Chondrocyte (in vitro differentiated cells): Measurements from ENCODE around the gene CLDN6. TPM values are rescaled to one million over a fixed set of nuclear protein-coding genes. Genes with fewer than 3 reads are reported as not detected.

ENCODE experiments used
- DNase-seq: peaks from one replicate; pipeline ENCODE4 v3.0.0; 2021; ENCODE audit warnings: mixed read lengths, low spot score
- H3K27ac Mint-ChIP-seq: one replicate; pipeline ENCODE4 v1.8.0; 2021; ENCODE audit warnings: mild to moderate bottlenecking, moderate library complexity, mixed read lengths; ENCODE audit not compliant: unreplicated experiment
- H3K27me3 Mint-ChIP-seq: 2 replicates; pipeline ENCODE4 v1.8.0; 2021; ENCODE audit warnings: low read depth, mixed read lengths
- H3K36me3 Mint-ChIP-seq: 2 replicates; pipeline ENCODE4 v1.8.0; 2021; ENCODE audit warnings: low read depth, mixed read lengths
- H3K4me1 Mint-ChIP-seq: 2 replicates; pipeline ENCODE4 v1.8.0; 2021; ENCODE audit warnings: low read depth, mild to moderate bottlenecking, mixed read lengths
- H3K4me3 Mint-ChIP-seq: one replicate; pipeline ENCODE4 v1.8.0; 2021; ENCODE audit warnings: mild to moderate bottlenecking, moderate library complexity, mixed read lengths; ENCODE audit not compliant: unreplicated experiment
- H3K9me3 Mint-ChIP-seq: 2 replicates; pipeline ENCODE4 v1.8.0; 2021; ENCODE audit warnings: low read depth, mixed read lengths
- total RNA-seq: library from RNA; stranded (reverse); gene quantifications from 3 replicates; pipeline ENCODE4 v1.2.1, GENCODE V29; 2021
- TF ChIP-seq, protein P1 (sequence below): fragments of 200-600 bp; sonication (generic); IDR thresholded peaks from 2 replicates; pipeline ENCODE4 v1.5.0; 2021; ENCODE audit warnings: antibody characterized with exemption, mild to moderate bottlenecking, moderate library complexity

CLDN6 gene
- total RNA-seq, 1 donor from 2014 or later: 0.27 TPM

DNA sequence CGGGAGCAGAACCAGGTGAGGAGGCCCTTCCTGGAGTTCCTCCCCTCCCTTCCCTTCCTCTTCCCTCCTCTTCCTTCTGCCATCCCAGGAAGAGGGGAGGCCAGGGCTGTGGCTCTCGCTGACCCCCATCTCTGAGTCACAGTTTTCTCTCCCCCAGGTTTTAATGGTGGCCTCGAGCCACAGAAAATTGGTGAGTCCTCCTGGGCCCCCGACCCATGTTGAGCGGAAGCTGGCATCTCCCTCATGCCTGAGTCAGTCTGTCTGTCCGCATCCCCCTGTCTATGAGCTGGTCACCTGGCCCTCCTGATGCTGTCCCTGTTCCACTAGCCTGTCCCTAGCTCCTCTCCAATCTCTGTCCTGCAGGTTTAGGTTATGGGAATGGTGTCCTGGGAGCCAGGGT lies 18.1 kb downstream of the CLDN6 start:
- no peak overlapping the region for H3K27ac Mint-ChIP-seq
- H3K9me3 Mint-ChIP-seq: no peaks in the 10 kb centered on the region
- H3K36me3 Mint-ChIP-seq: no peaks in the 10 kb centered on the region
- H3K27me3 Mint-ChIP-seq: peaks cover 2% of the 10 kb centered on the region
- TF ChIP-seq, protein P1, sequence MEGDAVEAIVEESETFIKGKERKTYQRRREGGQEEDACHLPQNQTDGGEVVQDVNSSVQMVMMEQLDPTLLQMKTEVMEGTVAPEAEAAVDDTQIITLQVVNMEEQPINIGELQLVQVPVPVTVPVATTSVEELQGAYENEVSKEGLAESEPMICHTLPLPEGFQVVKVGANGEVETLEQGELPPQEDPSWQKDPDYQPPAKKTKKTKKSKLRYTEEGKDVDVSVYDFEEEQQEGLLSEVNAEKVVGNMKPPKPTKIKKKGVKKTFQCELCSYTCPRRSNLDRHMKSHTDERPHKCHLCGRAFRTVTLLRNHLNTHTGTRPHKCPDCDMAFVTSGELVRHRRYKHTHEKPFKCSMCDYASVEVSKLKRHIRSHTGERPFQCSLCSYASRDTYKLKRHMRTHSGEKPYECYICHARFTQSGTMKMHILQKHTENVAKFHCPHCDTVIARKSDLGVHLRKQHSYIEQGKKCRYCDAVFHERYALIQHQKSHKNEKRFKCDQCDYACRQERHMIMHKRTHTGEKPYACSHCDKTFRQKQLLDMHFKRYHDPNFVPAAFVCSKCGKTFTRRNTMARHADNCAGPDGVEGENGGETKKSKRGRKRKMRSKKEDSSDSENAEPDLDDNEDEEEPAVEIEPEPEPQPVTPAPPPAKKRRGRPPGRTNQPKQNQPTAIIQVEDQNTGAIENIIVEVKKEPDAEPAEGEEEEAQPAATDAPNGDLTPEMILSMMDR: no peak
- H3K4me1 Mint-ChIP-seq: peaks cover 2% of the 10 kb centered on the region
- no peak overlapping the region for H3K4me3 Mint-ChIP-seq
- DNase-seq: no peak

DNA sequence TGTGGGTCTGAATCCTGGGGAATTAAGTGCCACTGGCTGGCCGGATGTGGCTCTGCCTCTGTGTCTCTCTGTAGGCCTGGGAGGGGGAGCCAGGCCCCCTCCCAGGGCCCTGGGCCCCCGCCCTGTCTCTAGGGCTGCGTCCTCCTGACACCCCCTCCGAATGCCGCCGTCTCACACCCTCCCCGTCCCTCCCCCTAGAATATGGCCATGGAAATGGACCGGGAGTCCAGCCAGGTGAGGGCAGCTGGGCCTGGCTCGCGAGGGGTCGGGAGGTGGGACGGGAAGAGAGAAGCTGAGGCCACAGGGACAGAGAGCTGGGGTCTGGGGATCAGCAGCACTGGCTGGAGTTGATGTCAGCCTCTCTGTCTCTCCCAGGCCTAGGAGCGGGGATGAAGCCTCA lies 21.7 kb downstream of the CLDN6 start:
- Mint-ChIP-seq H3K4me3 (no peak overlapping the region), H3K36me3 (no peaks in the 10 kb centered on the region), H3K4me1 (no peaks in the 10 kb centered on the region), H3K9me3 (no peaks in the 10 kb centered on the region), H3K27me3 (no peaks in the 10 kb centered on the region), H3K27ac (no peak overlapping the region)
- DNase-seq: no peak
- TF ChIP-seq, protein P1: no peak

DNA sequence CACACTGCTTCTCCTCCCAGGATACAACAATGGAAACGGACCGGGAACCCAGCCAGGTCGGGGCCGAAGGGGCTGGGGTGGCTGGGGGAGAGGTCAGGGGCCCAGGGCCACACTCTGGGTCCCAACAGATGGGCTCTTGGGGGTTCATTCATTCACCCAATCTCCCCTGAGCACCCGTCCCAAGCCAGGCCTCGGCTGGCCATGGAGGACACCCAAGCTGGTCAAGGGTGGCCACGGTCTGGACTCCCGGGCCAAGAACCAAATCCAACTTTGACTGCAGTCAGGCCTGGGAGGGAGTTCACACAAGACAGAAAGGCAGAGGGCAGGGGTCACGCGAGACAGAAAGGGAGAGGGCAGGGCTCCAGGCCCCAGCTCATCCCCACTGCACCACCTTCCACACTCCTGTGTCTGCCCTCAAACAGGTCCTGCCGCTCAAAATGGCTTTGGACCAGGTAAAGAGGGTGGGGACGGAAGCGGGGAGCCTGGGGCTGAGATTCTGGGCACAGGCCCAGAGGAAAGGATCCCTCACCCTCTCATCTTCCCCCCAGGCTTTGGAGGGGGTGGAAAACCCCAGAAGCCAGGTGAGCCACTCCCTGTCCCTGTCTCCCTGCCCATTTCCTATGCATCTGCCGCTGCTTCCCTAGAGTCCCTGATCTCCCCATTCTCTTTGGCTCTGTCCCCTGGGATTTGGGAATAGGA lies 25.5 kb downstream of the CLDN6 start:
- no peak overlapping the region for H3K4me3 Mint-ChIP-seq
- no peak for DNase-seq
- no peaks in the 10 kb centered on the region for H3K4me1 Mint-ChIP-seq
- H3K9me3 Mint-ChIP-seq: no peaks in the 10 kb centered on the region
- no peaks in the 10 kb centered on the region for H3K27me3 Mint-ChIP-seq
- no peaks in the 10 kb centered on the region for H3K36me3 Mint-ChIP-seq
- H3K27ac Mint-ChIP-seq: no peak overlapping the region
- TF ChIP-seq, protein P1: no peak

DNA sequence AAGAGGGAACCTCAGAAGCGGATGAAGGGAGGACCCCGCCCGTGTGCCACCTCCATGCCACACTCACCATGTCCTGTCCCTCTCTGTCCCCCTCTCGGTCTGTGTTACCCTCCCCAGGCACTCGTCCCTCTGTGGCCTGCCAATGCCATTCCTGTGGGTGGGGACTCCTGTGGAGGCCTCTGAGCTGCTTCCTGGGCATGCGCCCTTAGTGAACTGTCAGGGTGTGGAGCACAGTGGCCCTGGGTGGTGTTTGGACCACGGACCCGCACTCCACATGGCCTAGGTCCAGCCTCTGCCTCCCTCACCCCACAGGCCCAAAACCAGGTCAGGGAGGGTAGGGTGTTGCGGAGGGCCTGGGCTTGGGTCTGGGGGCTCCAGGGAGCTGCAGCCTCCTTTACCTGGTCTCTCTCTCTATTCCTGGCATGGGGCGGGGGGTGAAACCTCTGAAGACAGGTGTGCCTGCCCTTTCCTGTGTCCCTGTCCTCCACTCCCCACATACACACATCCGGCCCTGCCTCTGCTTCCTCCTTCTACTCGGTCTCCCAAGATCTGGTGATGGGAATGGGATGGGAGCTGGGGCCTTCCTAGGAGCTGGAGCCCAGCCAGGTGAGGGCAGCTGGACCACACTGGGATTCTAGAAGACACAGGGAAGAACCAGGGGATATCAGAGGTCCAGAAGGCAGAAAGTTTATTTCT lies 26.3 kb downstream of the CLDN6 start:
- Mint-ChIP-seq H3K9me3 (no peaks in the 10 kb centered on the region), H3K4me1 (no peaks in the 10 kb centered on the region), H3K27ac (no peak overlapping the region), H3K36me3 (no peaks in the 10 kb centered on the region), H3K4me3 (no peak overlapping the region), H3K27me3 (no peaks in the 10 kb centered on the region)
- no peak for DNase-seq
- TF ChIP-seq, protein P1: no peak

DNA sequence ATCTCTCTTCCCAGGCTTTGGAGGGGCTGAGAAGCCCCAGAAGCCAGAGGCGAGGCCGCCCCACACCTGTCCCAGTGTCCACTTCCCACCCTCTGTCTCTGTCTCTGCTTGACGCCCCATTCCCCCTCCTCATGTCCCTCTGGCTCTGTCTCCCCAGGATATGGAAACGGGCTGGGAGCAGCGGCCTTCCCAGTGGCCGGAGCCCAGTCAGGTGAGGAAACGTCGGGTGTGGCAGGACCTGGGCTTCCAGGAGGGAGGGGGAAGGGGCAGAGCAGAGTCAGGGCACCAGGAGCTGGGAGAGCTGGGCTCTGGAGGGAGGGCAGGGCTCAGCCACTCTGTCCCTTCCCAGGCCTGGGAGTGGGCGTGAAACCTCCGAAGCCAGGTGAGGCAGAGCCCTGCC lies 27.1 kb downstream of the CLDN6 start:
- Mint-ChIP-seq H3K27ac (no peak overlapping the region), H3K36me3 (no peaks in the 10 kb centered on the region)
- TF ChIP-seq, protein P1: no peak

More for the DNA sequence above, 27.1 kb downstream of the CLDN6 start:
- H3K4me3 Mint-ChIP-seq: no peak overlapping the region
- H3K9me3 Mint-ChIP-seq: no peaks in the 10 kb centered on the region
- no peak for DNase-seq
- H3K4me1 Mint-ChIP-seq: no peaks in the 10 kb centered on the region
- H3K27me3 Mint-ChIP-seq: no peaks in the 10 kb centered on the region
